GM19239 (cell line): ENCODE data around the gene C1orf94.

Source experiments
- DNase-seq: peaks from one replicate; pipeline ENCODE4 v3.0.0; 2011; ENCODE audit warnings: low spot score; ENCODE audit not compliant: insufficient read length
- FAIRE-seq: peaks from 2 replicates; lab custom pipeline; 2011; peaks lifted over from hg19 to GRCh38; lab: Jason Lieb, UNC

C1orf94 gene

GRCh38 chr1:34237151-34237815 lies 60.6 kb downstream of the C1orf94 start:
- DNase-seq, result no peak
- FAIRE-seq, result no peak

GRCh38 chr1:34245967-34246366 lies 69.3 kb downstream of the C1orf94 start:
- no peak for DNase-seq
- no peak for FAIRE-seq

GRCh38 chr1:34250342-34250741 lies 73.6 kb downstream of the C1orf94 start:
- DNase-seq (no peak), FAIRE-seq (no peak)

- FAIRE-seq, result no peak
These were observed 85.5 kb downstream of the C1orf94 start for GRCh38 chr1:34262023-34262853.

GRCh38 chr1:34262921-34263320 lies 86.2 kb downstream of the C1orf94 start:
- DNase-seq, result no peak
- no peak for FAIRE-seq

More at GRCh38 chr1:34262023-34262853, 85.5 kb downstream of the C1orf94 start:
- DNase-seq, result no peak

- DNase-seq (no peak), FAIRE-seq (no peak)
These were observed 86.7 kb downstream of the C1orf94 start for GRCh38 chr1:34263406-34263805.

GRCh38 chr1:34265396-34265795 lies 88.7 kb downstream of the C1orf94 start:
- DNase-seq, result no peak
- no peak for FAIRE-seq

- FAIRE-seq, result no peak
- DNase-seq, result no peak
These were observed 89.6 kb downstream of the C1orf94 start for GRCh38 chr1:34266127-34266951.

GRCh38 chr1:34267326-34267725 lies 90.6 kb downstream of the C1orf94 start:
- no peak for DNase-seq
- FAIRE-seq, result no peak

GRCh38 chr1:34268311-34268954 lies 91.7 kb downstream of the C1orf94 start:
- FAIRE-seq (no peak), DNase-seq (no peak)
